ENCODE measurements around the gene DDX50. TPM values are rescaled to one million over a fixed set of nuclear protein-coding genes. Genes with fewer than 3 reads are reported as not detected.

The DDX50 gene
- total RNA-seq, 1 experiment from 2014 or later = 37.1 TPM

DNA sequence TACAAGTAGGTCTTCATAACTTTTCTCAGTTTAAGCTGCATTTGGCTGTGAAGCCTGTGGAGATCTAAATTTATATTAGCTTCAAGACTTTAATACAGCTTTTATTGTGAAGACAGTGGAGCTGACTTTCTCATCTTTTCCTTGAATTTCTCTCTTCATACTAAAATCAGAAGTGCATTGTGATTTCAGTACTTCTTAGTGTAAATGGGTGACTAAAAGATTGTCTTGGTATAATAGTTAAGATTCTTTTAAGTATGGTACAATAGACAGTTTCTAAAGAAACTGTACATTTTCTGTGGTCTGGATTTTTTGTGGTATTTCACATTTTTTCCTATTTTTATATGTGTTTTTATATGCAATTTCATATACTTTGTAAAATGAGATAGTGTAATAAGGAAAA is 33.9 kb downstream of the DDX50 start (continued):
- TF ChIP-seq, protein P1, sequence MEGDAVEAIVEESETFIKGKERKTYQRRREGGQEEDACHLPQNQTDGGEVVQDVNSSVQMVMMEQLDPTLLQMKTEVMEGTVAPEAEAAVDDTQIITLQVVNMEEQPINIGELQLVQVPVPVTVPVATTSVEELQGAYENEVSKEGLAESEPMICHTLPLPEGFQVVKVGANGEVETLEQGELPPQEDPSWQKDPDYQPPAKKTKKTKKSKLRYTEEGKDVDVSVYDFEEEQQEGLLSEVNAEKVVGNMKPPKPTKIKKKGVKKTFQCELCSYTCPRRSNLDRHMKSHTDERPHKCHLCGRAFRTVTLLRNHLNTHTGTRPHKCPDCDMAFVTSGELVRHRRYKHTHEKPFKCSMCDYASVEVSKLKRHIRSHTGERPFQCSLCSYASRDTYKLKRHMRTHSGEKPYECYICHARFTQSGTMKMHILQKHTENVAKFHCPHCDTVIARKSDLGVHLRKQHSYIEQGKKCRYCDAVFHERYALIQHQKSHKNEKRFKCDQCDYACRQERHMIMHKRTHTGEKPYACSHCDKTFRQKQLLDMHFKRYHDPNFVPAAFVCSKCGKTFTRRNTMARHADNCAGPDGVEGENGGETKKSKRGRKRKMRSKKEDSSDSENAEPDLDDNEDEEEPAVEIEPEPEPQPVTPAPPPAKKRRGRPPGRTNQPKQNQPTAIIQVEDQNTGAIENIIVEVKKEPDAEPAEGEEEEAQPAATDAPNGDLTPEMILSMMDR (IDR thresholded peaks at IDR 0.05) = no peak

DNA sequence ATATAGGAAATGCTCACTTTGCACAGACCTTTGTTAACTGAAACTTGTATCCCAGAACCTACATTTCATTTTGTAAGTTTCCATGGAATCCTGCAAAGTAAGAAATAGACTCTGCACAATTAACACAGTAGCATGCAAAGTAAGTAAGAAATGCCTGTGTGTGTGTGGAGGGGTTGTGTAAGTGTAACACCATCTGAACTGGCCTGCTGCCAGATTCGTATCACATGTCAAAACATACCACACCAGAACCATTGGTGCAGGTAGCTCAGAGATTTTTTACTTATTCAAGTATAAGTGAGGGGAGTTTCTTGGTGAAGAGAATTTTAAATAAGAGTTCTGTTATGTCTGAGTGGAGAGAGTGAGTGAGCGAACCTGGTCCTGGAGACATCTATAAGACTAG is 37.0 kb downstream of the DDX50 start:
- DNase-seq (ENCODE audit: low spot score) = no peak
- Mint-ChIP-seq H3K27ac (no peak overlapping the region), H3K36me3 (peaks cover 36% of the 10 kb centered on the region), H3K4me1 (no peaks in the 10 kb centered on the region), H3K27me3 (ENCODE audit: low read depth) (no peaks in the 10 kb centered on the region), H3K9me3 (no peaks in the 10 kb centered on the region), H3K4me3 (no peak overlapping the region)
- POLR2A ChIA-PET = no interaction called here
- CTCF ChIA-PET = no interaction called here
- no peak for ATAC-seq
- TF ChIP-seq EMX1 (CRISPR knock-in tag; IDR thresholded peaks at IDR 0.05) = no peak
- TF ChIP-seq GABPB1 (CRISPR knock-in tag; IDR thresholded peaks at IDR 0.05) = no peak
- TF ChIP-seq, protein P2, sequence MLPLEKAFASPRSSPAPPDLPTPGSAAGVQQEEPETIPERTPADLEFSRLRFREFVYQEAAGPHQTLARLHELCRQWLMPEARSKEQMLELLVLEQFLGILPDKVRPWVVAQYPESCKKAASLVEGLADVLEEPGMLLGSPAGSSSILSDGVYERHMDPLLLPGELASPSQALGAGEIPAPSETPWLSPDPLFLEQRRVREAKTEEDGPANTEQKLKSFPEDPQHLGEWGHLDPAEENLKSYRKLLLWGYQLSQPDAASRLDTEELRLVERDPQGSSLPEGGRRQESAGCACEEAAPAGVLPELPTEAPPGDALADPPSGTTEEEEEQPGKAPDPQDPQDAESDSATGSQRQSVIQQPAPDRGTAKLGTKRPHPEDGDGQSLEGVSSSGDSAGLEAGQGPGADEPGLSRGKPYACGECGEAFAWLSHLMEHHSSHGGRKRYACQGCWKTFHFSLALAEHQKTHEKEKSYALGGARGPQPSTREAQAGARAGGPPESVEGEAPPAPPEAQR (CRISPR knock-in tag; IDR thresholded peaks at IDR 0.05) = no peak
- no peak for TF ChIP-seq OVOL2 (CRISPR knock-in tag; IDR thresholded peaks at IDR 0.05; ENCODE audit: borderline replicate concordance)
- TF ChIP-seq, protein P3, sequence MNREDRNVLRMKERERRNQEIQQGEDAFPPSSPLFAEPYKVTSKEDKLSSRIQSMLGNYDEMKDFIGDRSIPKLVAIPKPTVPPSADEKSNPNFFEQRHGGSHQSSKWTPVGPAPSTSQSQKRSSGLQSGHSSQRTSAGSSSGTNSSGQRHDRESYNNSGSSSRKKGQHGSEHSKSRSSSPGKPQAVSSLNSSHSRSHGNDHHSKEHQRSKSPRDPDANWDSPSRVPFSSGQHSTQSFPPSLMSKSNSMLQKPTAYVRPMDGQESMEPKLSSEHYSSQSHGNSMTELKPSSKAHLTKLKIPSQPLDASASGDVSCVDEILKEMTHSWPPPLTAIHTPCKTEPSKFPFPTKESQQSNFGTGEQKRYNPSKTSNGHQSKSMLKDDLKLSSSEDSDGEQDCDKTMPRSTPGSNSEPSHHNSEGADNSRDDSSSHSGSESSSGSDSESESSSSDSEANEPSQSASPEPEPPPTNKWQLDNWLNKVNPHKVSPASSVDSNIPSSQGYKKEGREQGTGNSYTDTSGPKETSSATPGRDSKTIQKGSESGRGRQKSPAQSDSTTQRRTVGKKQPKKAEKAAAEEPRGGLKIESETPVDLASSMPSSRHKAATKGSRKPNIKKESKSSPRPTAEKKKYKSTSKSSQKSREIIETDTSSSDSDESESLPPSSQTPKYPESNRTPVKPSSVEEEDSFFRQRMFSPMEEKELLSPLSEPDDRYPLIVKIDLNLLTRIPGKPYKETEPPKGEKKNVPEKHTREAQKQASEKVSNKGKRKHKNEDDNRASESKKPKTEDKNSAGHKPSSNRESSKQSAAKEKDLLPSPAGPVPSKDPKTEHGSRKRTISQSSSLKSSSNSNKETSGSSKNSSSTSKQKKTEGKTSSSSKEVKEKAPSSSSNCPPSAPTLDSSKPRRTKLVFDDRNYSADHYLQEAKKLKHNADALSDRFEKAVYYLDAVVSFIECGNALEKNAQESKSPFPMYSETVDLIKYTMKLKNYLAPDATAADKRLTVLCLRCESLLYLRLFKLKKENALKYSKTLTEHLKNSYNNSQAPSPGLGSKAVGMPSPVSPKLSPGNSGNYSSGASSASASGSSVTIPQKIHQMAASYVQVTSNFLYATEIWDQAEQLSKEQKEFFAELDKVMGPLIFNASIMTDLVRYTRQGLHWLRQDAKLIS (CRISPR knock-in tag; IDR thresholded peaks at IDR 0.05; ENCODE audit: borderline replicate concordance) = no peak
- TF ChIP-seq, protein P4, sequence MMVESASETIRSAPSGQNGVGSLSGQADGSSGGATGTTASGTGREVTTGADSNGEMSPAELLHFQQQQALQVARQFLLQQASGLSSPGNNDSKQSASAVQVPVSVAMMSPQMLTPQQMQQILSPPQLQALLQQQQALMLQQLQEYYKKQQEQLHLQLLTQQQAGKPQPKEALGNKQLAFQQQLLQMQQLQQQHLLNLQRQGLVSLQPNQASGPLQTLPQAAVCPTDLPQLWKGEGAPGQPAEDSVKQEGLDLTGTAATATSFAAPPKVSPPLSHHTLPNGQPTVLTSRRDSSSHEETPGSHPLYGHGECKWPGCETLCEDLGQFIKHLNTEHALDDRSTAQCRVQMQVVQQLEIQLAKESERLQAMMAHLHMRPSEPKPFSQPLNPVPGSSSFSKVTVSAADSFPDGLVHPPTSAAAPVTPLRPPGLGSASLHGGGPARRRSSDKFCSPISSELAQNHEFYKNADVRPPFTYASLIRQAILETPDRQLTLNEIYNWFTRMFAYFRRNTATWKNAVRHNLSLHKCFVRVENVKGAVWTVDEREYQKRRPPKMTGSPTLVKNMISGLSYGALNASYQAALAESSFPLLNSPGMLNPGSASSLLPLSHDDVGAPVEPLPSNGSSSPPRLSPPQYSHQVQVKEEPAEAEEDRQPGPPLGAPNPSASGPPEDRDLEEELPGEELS (CRISPR knock-in tag; IDR thresholded peaks at IDR 0.05) = no peak
- TF ChIP-seq, protein P5, sequence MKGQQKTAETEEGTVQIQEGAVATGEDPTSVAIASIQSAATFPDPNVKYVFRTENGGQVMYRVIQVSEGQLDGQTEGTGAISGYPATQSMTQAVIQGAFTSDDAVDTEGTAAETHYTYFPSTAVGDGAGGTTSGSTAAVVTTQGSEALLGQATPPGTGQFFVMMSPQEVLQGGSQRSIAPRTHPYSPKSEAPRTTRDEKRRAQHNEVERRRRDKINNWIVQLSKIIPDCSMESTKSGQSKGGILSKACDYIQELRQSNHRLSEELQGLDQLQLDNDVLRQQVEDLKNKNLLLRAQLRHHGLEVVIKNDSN (CRISPR knock-in tag; IDR thresholded peaks at IDR 0.05) = no peak
- TF ChIP-seq, protein P6, sequence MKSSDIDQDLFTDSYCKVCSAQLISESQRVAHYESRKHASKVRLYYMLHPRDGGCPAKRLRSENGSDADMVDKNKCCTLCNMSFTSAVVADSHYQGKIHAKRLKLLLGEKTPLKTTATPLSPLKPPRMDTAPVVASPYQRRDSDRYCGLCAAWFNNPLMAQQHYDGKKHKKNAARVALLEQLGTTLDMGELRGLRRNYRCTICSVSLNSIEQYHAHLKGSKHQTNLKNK (CRISPR knock-in tag; IDR thresholded peaks at IDR 0.05) = no peak
- TF ChIP-seq, protein P7, sequence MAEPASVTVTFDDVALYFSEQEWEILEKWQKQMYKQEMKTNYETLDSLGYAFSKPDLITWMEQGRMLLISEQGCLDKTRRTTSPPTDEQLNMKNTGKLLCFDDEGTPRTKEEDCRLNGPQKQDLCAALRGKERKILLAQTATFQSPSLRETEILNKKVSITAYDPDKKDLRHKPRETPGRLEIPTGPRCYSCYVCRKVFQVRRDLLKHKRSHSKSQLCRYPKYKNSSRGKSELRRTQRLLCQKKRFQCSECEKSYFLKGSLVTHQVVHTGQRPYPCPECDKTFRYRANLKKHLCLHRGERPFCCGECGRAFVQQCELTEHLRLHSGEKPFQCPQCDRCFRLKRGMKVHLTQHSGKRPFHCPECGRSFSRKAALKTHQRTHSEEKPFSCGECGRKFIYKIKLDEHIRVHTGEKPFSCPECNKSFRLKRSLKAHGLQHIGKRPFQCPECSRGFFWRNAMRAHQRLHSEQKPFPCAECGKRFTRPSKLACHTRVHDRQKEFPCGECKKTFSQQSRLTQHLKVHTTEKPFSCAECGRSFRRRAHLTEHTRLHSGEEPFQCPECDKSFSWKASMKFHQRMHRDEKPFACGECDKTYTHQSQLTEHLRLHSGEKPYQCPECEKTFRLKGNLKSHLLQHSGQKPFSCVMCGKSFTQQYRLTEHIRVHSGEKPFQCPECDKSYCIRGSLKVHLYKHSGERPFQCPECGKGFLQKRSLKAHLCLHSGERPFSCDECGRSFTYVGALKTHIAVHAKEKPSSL (CRISPR knock-in tag; conservative IDR thresholded peaks at IDR 0.05) = no peak
- no peak for TF ChIP-seq SMAD4 (CRISPR knock-in tag; IDR thresholded peaks at IDR 0.05)
- TF ChIP-seq, protein P8, sequence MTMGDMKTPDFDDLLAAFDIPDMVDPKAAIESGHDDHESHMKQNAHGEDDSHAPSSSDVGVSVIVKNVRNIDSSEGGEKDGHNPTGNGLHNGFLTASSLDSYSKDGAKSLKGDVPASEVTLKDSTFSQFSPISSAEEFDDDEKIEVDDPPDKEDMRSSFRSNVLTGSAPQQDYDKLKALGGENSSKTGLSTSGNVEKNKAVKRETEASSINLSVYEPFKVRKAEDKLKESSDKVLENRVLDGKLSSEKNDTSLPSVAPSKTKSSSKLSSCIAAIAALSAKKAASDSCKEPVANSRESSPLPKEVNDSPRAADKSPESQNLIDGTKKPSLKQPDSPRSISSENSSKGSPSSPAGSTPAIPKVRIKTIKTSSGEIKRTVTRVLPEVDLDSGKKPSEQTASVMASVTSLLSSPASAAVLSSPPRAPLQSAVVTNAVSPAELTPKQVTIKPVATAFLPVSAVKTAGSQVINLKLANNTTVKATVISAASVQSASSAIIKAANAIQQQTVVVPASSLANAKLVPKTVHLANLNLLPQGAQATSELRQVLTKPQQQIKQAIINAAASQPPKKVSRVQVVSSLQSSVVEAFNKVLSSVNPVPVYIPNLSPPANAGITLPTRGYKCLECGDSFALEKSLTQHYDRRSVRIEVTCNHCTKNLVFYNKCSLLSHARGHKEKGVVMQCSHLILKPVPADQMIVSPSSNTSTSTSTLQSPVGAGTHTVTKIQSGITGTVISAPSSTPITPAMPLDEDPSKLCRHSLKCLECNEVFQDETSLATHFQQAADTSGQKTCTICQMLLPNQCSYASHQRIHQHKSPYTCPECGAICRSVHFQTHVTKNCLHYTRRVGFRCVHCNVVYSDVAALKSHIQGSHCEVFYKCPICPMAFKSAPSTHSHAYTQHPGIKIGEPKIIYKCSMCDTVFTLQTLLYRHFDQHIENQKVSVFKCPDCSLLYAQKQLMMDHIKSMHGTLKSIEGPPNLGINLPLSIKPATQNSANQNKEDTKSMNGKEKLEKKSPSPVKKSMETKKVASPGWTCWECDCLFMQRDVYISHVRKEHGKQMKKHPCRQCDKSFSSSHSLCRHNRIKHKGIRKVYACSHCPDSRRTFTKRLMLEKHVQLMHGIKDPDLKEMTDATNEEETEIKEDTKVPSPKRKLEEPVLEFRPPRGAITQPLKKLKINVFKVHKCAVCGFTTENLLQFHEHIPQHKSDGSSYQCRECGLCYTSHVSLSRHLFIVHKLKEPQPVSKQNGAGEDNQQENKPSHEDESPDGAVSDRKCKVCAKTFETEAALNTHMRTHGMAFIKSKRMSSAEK (CRISPR knock-in tag; IDR thresholded peaks at IDR 0.05; ENCODE audit: borderline replicate concordance) = no peak
- no peak for TF ChIP-seq NR1H2 (CRISPR knock-in tag; IDR thresholded peaks at IDR 0.05)
- TF ChIP-seq, protein P9, sequence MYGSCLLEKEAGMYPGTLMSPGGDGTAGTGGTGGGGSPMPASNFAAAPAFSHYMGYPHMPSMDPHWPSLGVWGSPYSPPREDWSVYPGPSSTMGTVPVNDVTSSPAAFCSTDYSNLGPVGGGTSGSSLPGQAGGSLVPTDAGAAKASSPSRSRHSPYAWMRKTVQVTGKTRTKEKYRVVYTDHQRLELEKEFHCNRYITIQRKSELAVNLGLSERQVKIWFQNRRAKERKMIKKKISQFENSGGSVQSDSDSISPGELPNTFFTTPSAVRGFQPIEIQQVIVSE (CRISPR knock-in tag; IDR thresholded peaks at IDR 0.05; ENCODE audit: borderline replicate concordance) = no peak

Data from WTC11 (cell line).